Raji (cell line): ENCODE data around the gene FLYWCH1.

ENCODE experiments used
- POLR2A ChIP-seq: IDR thresholded peaks from 2 replicates; pipeline ENCODE4 v1.6.1; 2011; ENCODE audit warnings: low read depth, low read length, control low read depth; ENCODE audit not compliant: insufficient read depth

FLYWCH1 gene

DNA sequence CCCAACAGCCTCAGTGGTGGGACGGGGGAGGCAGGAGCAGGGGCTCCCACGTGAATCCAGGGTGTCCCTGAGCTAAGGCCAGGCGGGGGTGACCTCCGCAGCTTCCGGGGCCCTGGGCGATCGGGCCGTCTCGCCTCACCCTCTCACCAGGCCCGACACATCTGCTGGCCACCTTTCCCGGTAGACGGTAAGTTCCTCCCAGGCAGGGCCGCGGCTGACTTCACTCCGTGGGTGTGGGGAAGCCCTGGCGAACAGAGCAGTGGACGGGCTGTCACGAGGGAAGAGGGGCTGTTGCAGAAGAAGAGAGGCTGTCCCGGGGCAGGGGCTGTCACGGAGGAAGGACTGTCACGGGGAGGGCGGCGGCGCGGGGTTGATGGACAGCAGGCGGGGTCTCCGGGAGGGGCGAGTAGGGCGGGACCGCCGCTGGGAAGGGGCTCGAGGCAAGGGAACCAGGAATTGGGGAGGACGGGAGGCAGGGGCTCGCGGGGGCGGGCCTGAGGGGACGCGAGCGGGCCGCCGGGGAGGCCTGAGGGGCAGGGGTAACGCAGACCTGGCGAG is 68.0 kb downstream of the FLYWCH1 start:
- no peak for TF ChIP-seq POLR2A

DNA sequence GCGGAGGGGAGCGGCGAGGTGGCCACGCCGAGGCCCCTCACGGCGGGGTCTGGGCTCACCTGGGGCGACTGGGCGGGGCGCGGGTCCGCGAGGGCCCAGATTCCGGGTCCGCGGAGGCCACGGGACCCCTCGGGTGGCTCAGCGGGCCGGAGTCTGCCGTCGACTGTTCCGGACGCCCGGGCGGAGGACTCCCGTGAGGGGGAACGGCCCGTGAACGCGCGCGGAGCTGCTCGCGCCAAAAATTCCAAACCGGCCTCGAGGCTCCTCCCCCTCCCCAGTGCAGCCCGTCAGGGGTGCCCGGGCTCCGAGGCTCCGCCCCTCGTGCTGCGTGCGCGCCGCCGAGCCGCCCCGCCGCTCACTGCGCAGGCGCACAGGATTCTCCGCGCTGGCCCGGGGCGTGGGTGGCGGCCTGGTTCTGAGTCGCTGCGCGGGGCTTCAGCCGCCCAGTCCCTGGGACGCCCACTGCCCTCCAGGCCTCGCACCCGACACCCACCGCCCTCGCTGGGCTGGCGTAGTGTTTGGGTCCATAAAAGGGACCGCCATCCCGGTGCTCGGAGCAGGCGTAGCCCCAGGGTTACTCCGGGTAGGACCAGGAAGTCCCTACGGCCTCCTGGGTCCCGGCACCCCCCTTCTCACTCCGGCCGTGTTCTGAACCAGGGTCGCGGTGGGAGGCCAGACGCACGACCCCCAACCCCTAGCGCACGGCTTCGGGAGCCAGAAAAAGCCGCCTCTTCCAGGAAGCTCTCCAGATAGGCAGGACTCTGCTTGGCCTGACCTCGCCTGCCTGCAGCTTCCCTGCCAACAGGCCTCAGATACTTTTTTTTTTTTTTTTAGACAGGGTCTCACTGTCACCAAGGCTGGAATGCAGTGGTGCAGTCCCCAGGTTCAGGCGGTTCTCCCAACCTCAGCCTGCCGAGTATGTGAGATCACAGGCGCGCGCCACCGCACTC is 68.8 kb downstream of the FLYWCH1 start, which contains the start of gene PKMYT1:
TSS of gene PKMYT1 (minus strand) at position 220 of the 950 bp plus-strand sequence. CDS start 789 bp downstream, outside the sequence.
- peak; percentile 96 for TF ChIP-seq POLR2A

DNA sequence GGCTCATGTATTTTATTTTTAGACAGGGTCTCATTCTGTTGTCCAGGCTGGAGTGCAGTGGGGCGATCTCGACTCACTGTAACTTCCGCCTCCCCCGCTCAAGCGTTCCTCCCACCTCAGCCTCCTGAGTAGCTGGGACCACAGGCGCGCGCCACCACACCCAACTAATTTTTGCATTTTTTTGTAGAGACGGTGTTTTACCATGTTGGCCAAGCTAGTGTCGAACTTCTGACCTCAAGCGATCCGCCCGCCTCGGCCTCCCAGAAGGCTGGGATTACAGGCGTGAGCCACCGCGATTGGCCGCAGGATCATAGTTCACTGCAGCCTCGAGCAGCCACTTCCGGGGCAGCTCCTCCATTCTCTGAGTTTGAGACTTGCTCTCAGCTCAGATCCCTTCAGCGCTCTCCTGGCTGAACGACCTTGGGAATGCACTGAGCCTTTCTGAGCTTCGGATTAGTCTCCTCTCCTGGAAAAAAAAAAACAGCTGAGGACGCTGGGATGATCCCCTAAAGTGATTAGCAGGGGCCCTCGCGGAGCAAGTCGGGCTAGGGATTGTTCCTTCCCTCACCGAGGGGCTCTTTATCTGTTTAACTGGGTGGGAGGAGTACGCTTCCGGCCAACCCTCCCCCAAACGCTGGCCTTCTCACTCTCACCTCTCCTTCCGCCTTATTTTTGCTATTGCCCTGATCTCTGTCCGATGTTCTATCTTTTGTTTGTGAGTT is 69.6 kb downstream of the FLYWCH1 start:
- no peak for TF ChIP-seq POLR2A

DNA sequence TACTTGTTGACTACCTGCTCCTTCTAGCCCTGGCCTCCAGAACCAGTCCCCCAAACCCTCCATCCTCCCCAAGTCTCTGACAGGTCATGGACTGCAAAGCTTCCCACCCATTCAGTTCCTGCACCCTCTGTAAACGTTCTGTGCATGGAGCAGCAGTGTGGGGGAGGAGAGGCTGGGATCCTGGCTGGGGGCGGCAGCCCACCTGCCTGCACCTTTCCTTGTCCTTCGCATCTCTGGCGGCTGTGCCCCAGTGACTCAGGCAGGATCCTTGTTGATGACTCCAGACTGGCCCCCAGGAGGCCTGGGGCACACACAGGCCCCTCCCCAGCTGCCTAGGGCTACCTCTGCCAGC is 70.1 kb downstream of the FLYWCH1 start:
- 0 out of 2 replicates have a peak, but pooled peaks have one; percentile 21 for TF ChIP-seq POLR2A

DNA sequence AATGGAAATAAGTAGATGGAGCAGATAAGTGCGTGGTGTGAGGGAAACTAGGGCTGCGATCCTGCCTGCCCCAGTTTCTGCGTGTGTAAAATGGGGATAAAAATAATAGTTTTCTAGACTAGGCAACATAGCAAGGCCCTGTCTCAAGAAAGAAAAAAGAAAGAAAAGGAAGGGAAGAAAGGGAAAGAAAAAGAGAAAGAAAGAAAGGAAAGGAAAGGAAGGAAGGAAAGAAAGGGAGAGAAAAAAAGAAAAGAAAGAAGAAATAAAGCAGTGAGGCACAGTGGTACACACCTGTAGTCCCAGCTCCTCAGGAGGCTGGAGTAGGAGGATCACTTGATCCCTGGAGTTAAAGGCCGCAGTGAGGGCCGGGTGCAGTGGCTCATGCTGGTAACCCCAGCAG is 70.7 kb downstream of the FLYWCH1 start:
- no peak for TF ChIP-seq POLR2A

DNA sequence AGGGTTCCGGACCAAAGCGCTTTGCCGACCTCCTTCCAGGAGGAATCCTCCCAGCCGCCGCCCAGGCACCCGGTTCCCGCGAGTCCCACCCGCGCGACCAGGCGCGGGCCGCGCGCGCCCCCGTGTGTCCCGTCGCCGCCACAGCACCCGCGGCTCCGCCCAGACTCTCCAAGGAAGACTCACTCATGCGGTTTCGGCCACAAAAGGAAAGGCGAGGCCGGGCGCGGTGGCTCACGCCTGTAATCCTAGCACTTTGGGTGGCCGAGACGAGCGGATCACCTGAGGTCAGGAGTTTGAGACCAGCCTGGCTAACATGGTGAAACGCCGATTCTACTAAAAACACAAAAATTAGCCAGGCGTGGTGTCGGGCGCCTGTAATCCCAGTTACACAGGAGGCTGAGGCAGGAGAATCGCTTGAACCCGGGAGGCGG is 72.0 kb downstream of the FLYWCH1 start:
- TF ChIP-seq POLR2A = no peak; the same call in 1 of the 2 replicates

DNA sequence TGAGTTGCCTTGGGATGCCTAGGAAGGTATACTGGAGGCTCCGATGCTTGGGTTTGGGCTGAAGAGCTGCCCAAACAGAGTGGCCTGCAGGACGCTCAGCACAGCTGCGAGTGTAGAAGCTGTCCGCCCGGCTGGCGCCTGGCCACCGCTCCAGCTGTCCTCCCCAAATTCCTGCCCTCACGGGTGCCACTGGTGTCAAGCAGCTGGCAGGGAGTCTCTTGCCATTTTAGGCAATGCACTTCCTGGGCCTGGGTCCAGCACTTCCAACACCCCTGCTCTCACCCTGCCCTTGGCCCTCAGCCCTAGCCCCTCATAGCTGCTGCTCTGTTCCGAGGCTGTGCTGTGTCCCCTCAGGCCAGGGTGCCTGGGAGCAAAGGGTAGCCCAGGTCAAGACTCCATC is 73.7 kb downstream of the FLYWCH1 start:
- TF ChIP-seq POLR2A = no peak

DNA sequence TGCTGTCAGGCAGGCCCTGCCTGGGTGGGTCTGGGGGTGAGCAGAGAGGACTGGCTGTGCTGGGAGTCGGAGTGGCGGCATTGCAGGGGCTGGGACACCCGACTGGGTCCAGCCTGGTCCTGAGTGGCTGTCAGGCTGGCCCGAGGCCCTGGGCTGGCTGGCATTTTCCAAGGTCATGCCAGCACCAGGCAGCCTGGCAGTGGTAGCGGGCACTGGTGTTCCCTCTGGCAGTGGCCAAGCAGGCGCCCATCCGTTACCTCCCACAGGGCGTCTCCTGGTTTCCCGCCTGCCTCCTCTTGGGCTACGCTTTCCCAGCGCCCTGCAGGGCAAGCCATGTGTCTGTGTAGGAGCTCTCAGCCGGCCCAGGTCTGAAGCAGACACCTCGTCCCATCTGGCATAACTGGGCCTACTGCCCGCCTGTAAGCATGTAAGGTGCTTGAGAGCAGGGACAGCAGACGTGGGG is 74.2 kb downstream of the FLYWCH1 start:
- TF ChIP-seq POLR2A = no peak

DNA sequence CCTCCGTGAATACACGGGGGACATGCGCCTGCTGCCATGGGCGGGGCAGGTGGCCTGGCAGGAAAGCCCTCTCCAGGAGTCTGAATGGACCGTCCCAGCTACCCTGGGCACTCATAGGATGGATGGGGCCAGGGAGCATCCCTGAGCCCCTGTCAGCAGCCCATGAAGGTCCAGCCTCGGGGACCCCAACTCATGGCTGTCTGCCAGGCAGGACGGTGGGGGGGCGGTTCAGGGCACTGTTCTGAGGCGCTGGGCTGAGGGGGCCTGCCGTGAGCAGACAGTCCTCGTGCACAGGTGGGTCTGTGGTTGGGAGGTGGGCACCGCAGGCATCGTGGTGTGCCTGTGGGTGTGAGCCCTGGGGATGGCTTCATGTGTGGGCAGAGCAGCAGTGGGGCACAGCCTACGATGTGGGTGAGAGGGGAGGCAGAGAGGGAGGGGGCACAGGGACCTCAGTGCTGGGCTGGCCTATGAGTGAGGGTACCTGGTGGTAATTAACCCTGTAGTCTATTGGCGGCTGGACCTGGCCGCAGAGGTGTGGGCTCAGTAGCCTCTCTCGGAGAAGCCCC is 75.0 kb downstream of the FLYWCH1 start:
- no peak for TF ChIP-seq POLR2A

DNA sequence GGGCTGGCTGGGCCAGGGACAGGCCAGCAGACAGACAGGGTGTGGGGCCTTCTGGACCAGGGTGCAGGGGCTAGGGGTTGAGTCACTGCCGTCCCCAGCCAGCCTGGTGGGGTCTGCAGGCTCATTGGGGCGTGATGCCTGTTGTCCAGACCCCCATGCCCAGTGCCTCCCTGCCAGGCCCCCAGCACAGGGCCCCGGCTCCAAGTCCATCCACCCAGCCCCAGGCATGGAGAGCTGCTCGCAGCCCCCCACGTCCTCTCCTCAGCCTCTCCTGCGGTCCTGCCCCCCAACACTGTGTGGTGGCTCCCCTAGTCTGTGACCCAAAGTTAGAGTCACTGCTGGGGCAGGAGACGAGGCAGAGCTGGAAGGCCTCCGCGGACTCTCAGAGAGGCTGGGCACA is 75.6 kb downstream of the FLYWCH1 start:
- no peak for TF ChIP-seq POLR2A

DNA sequence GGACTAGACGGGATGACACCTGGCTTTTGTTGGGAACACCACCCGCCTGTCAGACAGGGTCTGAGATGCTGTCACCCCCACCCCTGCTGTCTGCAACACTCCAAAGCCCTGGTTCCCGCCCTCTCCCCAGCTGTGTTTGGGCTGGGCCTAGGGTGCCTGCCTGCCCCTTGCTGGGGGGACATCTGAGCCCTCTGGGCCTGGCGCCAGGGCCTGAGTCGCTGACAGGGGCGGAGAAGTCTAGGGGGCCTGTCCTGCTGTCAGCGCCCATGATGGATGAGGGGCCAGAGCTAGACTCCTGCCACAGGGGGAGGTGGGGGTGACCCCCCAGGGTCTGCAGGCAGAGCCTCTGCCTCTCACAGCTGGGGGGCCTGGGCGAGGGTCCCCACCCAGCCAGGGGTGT is 76.1 kb downstream of the FLYWCH1 start:
- no peak for TF ChIP-seq POLR2A

DNA sequence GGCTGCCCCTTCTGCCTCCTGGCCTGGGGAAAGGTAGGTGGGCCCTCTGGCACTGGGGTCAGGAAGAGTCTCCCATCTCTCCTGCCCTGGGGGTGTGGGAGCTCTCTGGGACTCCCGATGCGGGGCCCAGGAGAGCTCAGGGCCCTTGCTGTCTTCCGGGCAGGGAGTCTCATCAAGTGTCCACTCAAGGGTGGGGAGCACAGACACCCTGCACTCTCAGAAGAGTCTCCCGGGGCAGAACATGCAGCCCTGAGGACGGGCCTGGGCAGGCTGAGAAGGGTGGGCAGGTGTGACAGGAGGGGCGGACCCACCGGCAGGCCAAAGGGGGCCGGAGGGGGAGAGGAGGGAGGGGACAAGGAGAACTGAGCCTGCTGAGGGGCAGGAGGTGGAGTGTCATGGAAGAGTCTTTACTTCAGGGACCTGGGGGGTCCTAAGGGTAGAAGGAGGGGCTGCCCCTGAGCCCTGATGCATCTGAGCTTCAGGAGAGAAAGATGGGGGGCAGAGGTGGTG is 76.9 kb downstream of the FLYWCH1 start:
- TF ChIP-seq POLR2A = no peak

DNA sequence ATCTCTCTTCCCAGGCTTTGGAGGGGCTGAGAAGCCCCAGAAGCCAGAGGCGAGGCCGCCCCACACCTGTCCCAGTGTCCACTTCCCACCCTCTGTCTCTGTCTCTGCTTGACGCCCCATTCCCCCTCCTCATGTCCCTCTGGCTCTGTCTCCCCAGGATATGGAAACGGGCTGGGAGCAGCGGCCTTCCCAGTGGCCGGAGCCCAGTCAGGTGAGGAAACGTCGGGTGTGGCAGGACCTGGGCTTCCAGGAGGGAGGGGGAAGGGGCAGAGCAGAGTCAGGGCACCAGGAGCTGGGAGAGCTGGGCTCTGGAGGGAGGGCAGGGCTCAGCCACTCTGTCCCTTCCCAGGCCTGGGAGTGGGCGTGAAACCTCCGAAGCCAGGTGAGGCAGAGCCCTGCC is 79.2 kb downstream of the FLYWCH1 start:
- no peak for TF ChIP-seq POLR2A

DNA sequence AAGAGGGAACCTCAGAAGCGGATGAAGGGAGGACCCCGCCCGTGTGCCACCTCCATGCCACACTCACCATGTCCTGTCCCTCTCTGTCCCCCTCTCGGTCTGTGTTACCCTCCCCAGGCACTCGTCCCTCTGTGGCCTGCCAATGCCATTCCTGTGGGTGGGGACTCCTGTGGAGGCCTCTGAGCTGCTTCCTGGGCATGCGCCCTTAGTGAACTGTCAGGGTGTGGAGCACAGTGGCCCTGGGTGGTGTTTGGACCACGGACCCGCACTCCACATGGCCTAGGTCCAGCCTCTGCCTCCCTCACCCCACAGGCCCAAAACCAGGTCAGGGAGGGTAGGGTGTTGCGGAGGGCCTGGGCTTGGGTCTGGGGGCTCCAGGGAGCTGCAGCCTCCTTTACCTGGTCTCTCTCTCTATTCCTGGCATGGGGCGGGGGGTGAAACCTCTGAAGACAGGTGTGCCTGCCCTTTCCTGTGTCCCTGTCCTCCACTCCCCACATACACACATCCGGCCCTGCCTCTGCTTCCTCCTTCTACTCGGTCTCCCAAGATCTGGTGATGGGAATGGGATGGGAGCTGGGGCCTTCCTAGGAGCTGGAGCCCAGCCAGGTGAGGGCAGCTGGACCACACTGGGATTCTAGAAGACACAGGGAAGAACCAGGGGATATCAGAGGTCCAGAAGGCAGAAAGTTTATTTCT is 80.0 kb downstream of the FLYWCH1 start:
- no peak for TF ChIP-seq POLR2A
